Type B pancreatic cell (in vitro differentiated cells): Measurements from ENCODE around the gene COL24A1. TPM values are rescaled to one million over a fixed set of nuclear protein-coding genes. Genes with fewer than 3 reads are reported as not detected.
"Not testable (repeated sequence)": the region's sequence is repeated elsewhere in the genome, so short reads cannot be mapped to it uniquely, and the experiment has no call there.

Experiments used
- DNase-seq: peaks from one replicate; pipeline ENCODE4 v3.0.0; 2021; ENCODE audit warnings: mixed read lengths; ENCODE audit not compliant: unreplicated experiment; ENCODE audit errors: extremely low spot score
- H3K27ac Mint-ChIP-seq: 2 replicates; pipeline ENCODE4 v1.8.0; 2021; ENCODE audit warnings: mild to moderate bottlenecking, mixed read lengths
- H3K27me3 Mint-ChIP-seq: 2 replicates; pipeline ENCODE4 v1.8.0; 2021; ENCODE audit warnings: mixed read lengths
- H3K36me3 Mint-ChIP-seq: 2 replicates; pipeline ENCODE4 v1.8.0; 2021; ENCODE audit warnings: mixed read lengths
- H3K4me1 Mint-ChIP-seq: one replicate; pipeline ENCODE4 v1.8.0; 2021; ENCODE audit warnings: mixed read lengths; ENCODE audit not compliant: unreplicated experiment
- H3K4me3 Mint-ChIP-seq: 2 replicates; pipeline ENCODE4 v1.8.0; 2021; ENCODE audit warnings: mild to moderate bottlenecking, mixed read lengths
- H3K9me3 Mint-ChIP-seq: 2 replicates; pipeline ENCODE4 v1.8.0; 2021; ENCODE audit warnings: mixed read lengths
- total RNA-seq: library from RNA; stranded (reverse); gene quantifications from 2 replicates; pipeline ENCODE4 v1.2.1, GENCODE V29; 2021; ENCODE audit warnings: low replicate concordance
- TF ChIP-seq, protein P1 (sequence below): fragments of 200-600 bp; sonication (generic); conservative IDR thresholded peaks from 2 replicates; pipeline ENCODE4 v1.5.0; 2021; ENCODE audit warnings: antibody characterized with exemption, mild to moderate bottlenecking

COL24A1 gene
- total RNA-seq, 1 donor from 2014 or later, result 7.2 TPM

- Mint-ChIP-seq H3K36me3 (no peaks in the 10 kb centered on the region), H3K4me1 (no peaks in the 10 kb centered on the region), H3K27ac (no peak overlapping the region), H3K9me3 (no peaks in the 10 kb centered on the region), H3K27me3 (no peaks in the 10 kb centered on the region), H3K4me3 (no peak overlapping the region)
- DNase-seq, result no peak
- TF ChIP-seq, protein P1, sequence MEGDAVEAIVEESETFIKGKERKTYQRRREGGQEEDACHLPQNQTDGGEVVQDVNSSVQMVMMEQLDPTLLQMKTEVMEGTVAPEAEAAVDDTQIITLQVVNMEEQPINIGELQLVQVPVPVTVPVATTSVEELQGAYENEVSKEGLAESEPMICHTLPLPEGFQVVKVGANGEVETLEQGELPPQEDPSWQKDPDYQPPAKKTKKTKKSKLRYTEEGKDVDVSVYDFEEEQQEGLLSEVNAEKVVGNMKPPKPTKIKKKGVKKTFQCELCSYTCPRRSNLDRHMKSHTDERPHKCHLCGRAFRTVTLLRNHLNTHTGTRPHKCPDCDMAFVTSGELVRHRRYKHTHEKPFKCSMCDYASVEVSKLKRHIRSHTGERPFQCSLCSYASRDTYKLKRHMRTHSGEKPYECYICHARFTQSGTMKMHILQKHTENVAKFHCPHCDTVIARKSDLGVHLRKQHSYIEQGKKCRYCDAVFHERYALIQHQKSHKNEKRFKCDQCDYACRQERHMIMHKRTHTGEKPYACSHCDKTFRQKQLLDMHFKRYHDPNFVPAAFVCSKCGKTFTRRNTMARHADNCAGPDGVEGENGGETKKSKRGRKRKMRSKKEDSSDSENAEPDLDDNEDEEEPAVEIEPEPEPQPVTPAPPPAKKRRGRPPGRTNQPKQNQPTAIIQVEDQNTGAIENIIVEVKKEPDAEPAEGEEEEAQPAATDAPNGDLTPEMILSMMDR, result peak; percentile 60
Measured at GRCh38 chr1:85746777-85747176, 409.8 kb downstream of the COL24A1 start.

- no peak overlapping the region for H3K27ac Mint-ChIP-seq
- H3K4me1 Mint-ChIP-seq, result no peaks in the 10 kb centered on the region
- H3K9me3 Mint-ChIP-seq, result no peaks in the 10 kb centered on the region
Measured at GRCh38 chr1:85743814-85744213, 412.8 kb downstream of the COL24A1 start.

DNA sequence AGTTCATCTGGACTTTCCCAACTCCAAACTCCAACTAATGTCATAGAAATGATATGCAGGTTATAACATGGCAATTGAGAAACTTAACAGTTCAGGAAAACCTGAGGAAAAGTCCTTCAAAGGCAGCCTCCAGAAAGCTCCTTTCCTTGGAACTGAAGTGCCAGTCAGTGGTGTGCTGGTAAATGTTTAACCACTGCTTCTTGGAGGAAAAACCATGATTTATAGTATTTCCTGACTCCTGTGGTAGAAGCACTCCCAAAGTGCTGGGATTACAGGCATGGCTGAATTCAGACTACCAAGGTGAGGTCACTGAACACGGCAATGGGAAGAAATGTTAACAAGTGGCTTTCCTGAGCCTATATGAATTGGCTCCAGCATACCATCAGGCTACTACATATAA, 421.6 kb downstream of the COL24A1 start:
- Mint-ChIP-seq H3K27ac (no peak overlapping the region), H3K4me3 (no peak overlapping the region), H3K9me3 (no peaks in the 10 kb centered on the region), H3K27me3 (no peaks in the 10 kb centered on the region), H3K4me1 (peaks cover 5% of the 10 kb centered on the region), H3K36me3 (no peaks in the 10 kb centered on the region)
- DNase-seq, result no peak
- TF ChIP-seq, protein P1, result no peak

More at GRCh38 chr1:85743814-85744213, 412.8 kb downstream of the COL24A1 start:
- TF ChIP-seq, protein P1, result no peak
- no peak for DNase-seq
- H3K27me3 Mint-ChIP-seq, result no peaks in the 10 kb centered on the region
- H3K4me3 Mint-ChIP-seq, result no peak overlapping the region
- H3K36me3 Mint-ChIP-seq, result no peaks in the 10 kb centered on the region

DNA sequence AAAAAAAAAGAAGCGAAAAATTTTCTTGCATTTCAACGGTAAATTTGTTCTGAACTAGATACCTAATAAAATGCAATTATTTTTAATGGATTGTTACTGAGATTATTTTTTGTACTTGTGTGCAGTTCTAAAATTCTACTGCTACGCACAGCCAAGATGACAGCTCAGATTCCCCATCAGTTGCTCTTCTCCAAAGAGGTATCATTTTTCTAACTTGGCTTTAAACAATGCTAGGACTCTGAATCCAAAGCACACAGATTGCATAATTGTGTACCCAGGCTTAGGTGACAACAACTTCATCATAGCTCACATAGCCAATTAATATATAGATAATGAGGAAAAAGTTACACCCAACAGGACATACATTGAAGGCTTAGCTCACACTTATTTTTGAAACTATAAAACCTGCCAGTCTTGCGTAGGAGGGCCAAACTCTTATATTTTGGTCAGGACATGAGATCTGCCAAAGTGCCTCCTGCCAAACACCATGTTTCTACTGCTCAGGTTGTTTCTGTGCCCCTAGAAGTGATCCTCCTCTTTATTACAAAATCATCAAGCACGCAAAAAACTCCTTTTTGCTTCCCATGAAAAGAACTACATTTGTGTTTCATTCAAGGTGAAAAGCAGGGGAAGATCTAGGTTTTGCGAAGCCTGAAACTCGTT, 437.8 kb downstream of the COL24A1 start:
- H3K9me3 Mint-ChIP-seq, result peaks cover 22% of the 10 kb centered on the region
- no peak for DNase-seq

GRCh38 chr1:85714418-85715114, 442.0 kb downstream of the COL24A1 start:
- DNase-seq, H3K4me3 Mint-ChIP-seq, H3K27ac Mint-ChIP-seq, H3K36me3 Mint-ChIP-seq, H3K4me1 Mint-ChIP-seq, H3K27me3 Mint-ChIP-seq: not testable (repeated sequence)
- peaks cover 13% of the 10 kb centered on the region for H3K9me3 Mint-ChIP-seq

More for the DNA sequence above, 437.8 kb downstream of the COL24A1 start:
- TF ChIP-seq, protein P1, result no peak
- Mint-ChIP-seq H3K27ac (no peak overlapping the region), H3K4me3 (no peak overlapping the region), H3K27me3 (no peaks in the 10 kb centered on the region), H3K4me1 (no peaks in the 10 kb centered on the region), H3K36me3 (no peaks in the 10 kb centered on the region)

DNA sequence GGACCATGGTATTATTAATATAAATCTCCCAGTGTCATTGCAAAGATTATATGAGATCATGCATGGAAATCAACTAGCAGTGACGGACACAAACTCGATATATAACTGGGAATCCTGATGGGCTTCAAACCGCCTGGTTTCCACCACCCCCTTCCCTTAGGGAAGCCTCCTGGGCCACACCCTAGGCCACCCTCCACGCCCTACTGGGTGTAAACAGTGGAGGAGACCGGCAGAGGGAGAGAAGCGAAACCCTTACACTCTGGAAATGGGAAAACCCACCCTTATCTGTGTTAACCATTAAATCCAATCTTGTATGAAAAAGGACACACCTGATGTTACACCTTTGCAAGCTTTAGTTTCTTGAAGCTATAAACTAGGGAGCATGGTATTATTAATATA, 447.7 kb downstream of the COL24A1 start:
- H3K4me3 Mint-ChIP-seq, result no peak overlapping the region
- H3K27ac Mint-ChIP-seq, result no peak overlapping the region
- H3K4me1 Mint-ChIP-seq, result peaks cover 3% of the 10 kb centered on the region
- H3K27me3 Mint-ChIP-seq, result no peaks in the 10 kb centered on the region
- H3K9me3 Mint-ChIP-seq, result no peaks in the 10 kb centered on the region
- DNase-seq, result no peak
- H3K36me3 Mint-ChIP-seq, result peaks cover 14% of the 10 kb centered on the region
- TF ChIP-seq, protein P1, result peak; percentile 45
